ENCODE data around the gene LPO.

LPO gene

DNA sequence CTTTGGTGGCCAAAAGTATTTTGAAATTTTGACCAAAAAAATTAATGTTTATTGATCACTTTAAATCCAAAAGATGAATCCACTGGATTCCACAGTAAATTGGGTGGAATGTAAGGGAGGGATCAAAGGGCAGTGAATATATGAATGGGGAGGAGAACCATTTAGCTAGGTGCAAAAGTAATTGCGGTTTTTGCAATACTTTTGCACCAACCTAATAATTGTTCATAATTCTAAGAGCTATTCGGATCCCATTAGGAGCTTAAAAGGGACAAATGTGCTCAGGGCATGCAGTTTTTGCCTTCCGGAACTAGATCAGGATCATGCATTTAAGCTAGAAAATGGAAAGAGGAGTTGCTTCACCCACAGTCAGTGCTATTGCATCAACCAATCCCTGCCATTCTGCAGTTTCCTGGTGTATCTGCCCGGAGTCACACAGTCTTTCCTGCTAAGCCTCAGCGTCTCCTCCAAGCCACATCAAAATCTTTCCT lies at the start of gene LPO:
TSS of gene LPO (plus strand) at position 438 of the 488 bp plus-strand sequence. CDS start 4,396 bp downstream, outside the sequence.
- Histone ChIP-seq H3K36me3 (ENCODE audit: control insufficient read depth, low read depth, low read length) (no peaks in the 10 kb centered on the region), H3K9me3 (ENCODE audit: control insufficient read depth, low read depth, low read length) (no peaks in the 10 kb centered on the region), H3K4me3 (ENCODE audit: low read length) (no peak within 1 kb of the TSS), H3K27me3 (ENCODE audit: control insufficient read depth, insufficient read depth, low read length) (peaks cover 44% of the 10 kb centered on the region), H3K4me1 (ENCODE audit: control insufficient read depth, low read depth, low read length) (no peaks in the 10 kb centered on the region), H3K9ac (ENCODE audit: low read length) (no peak within 1 kb of the TSS), H3K27ac (ENCODE audit: low read length) (no peak within 1 kb of the TSS)

DNA sequence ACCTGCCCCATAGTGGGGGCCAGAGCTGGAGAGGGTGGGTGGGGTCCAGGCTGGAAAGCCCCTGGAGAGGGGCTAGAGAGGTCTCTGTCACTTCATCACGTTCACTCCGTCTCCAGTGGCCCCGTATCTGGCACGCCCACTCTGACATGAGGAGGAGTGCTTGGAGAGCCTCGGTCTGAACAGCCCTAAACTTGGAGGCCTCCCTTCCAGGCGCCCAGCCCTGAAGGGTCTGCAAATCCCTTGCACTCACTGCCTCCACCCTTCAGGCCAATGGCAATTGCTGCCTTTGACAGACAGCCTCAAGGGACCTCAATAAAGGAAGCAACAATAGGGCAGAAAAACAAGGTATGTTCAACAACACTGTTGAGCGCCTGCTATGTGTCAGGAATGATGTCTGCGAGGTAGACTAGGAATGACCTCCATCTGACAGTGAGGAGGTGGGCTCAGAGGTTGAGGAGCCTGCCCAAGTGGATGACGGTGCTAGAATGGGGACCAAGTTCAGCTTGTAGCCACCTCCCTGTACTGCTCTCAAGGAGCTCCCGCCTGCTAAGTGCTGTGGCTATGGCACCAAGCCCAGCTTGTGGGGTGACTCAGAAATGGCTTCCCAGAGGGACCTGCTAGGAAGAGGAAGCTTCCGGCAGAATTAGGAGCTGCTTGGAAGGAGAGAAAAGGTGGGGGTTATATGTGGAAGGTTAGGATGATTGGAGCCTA lies 48.8 kb upstream of the LPO start:
- Histone ChIP-seq H3K4me3 (ENCODE audit: low read length) (no peak overlapping the region), H3K4me1 (ENCODE audit: control insufficient read depth, low read depth, low read length) (peaks cover 3% of the 10 kb centered on the region), H3K27ac (ENCODE audit: low read length) (no peak overlapping the region), H3K27me3 (ENCODE audit: control insufficient read depth, insufficient read depth, low read length) (no peaks in the 10 kb centered on the region), H3K9me3 (ENCODE audit: control insufficient read depth, low read depth, low read length) (no peaks in the 10 kb centered on the region), H3K9ac (ENCODE audit: low read length) (no peak overlapping the region), H3K36me3 (ENCODE audit: control insufficient read depth, low read depth, low read length) (no peaks in the 10 kb centered on the region)

DNA sequence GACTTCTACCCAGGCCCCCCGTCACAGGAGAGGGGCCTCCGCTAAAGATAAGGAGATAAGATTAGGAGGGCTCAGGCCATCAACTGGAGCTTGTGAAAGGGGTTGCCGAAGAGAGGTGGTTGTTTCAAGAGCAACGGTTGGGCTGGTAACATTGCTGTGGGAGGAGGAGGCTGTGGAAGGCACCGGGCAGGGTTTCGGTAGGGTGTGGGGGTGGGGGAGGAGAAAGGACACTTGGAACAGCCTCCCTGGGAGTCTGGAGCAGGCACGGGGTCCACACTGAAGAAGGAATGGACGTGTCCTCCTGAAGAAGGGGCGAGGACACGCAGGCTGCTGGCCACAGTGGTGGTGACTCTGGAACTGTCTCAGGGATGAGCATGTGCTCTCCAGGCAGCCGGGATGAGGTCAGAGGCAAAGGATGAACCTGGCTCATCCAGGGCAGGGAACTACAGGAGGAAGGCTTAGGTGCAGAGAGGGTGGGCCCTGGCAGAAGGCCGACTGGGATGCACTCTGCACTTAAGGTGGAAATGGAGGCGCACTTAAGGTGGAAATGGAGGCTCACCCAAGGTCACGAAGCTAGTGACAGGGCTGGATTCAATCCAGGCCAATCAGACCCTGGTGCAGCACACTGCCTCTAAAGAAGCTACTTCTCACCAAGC lies 47.0 kb upstream of the LPO start:
- Histone ChIP-seq H3K4me1 (ENCODE audit: control insufficient read depth, low read depth, low read length) (peaks cover 3% of the 10 kb centered on the region), H3K27me3 (ENCODE audit: control insufficient read depth, insufficient read depth, low read length) (no peaks in the 10 kb centered on the region), H3K4me3 (ENCODE audit: low read length) (no peak overlapping the region), H3K9ac (ENCODE audit: low read length) (no peak overlapping the region), H3K27ac (ENCODE audit: low read length) (no peak overlapping the region), H3K36me3 (ENCODE audit: control insufficient read depth, low read depth, low read length) (no peaks in the 10 kb centered on the region), H3K9me3 (ENCODE audit: control insufficient read depth, low read depth, low read length) (no peaks in the 10 kb centered on the region)

DNA sequence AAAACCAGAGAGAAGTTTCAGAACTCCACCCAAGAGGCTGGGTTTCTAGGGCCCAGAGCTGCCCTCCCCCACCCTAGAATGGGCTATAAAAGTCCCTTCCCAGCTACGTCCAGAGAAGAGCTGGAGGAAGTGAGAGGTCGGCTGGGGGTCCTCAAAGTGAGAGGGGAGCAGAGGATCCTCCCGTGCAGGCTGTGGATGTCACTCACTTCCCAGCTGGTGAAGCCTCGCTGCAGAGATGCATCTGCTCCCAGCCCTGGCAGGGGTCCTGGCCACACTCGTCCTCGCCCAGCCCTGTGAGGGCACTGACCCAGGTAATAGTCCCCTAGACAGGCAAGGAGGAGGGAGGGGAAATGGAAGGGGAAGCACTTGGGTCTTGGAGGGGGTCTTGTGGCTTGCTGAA lies 45.8 kb upstream of the LPO start, which contains the start of gene EPX:
TSS of gene EPX (plus strand) at position 115 of the 400 bp plus-strand sequence. CDS start at position 236, 121 bp downstream.
- H3K27me3 ChIP-seq (ENCODE audit: control insufficient read depth, insufficient read depth, low read length): no peaks in the 10 kb centered on the region

GRCh38 chr17:58193641-58194255 lies 44.6 kb upstream of the LPO start:
- Histone ChIP-seq H3K27ac (ENCODE audit: low read length) (no peak overlapping the region), H3K4me1 (ENCODE audit: control insufficient read depth, low read depth, low read length) (peaks cover 3% of the 10 kb centered on the region), H3K27me3 (ENCODE audit: control insufficient read depth, insufficient read depth, low read length) (no peaks in the 10 kb centered on the region), H3K9me3 (ENCODE audit: control insufficient read depth, low read depth, low read length) (no peaks in the 10 kb centered on the region), H3K36me3 (ENCODE audit: control insufficient read depth, low read depth, low read length) (no peaks in the 10 kb centered on the region), H3K4me3 (ENCODE audit: low read length) (no peak overlapping the region), H3K9ac (ENCODE audit: low read length) (no peak overlapping the region)

More for the DNA sequence above, 45.8 kb upstream of the LPO start, which contains the start of gene EPX:
- Histone ChIP-seq H3K9ac (ENCODE audit: low read length) (no peak within 1 kb of the TSS), H3K27ac (ENCODE audit: low read length) (no peak within 1 kb of the TSS), H3K4me1 (ENCODE audit: control insufficient read depth, low read depth, low read length) (peaks cover 3% of the 10 kb centered on the region), H3K4me3 (ENCODE audit: low read length) (no peak within 1 kb of the TSS), H3K36me3 (ENCODE audit: control insufficient read depth, low read depth, low read length) (no peaks in the 10 kb centered on the region), H3K9me3 (ENCODE audit: control insufficient read depth, low read depth, low read length) (no peaks in the 10 kb centered on the region)

GRCh38 chr17:58195518-58196123 lies 42.8 kb upstream of the LPO start:
- no peak overlapping the region for H3K9ac ChIP-seq (ENCODE audit: low read length)
- no peak overlapping the region for H3K4me3 ChIP-seq (ENCODE audit: low read length)
- no peak overlapping the region for H3K27ac ChIP-seq (ENCODE audit: low read length)
- H3K9me3 ChIP-seq (ENCODE audit: control insufficient read depth, low read depth, low read length): no peaks in the 10 kb centered on the region
- peaks cover 3% of the 10 kb centered on the region for H3K27me3 ChIP-seq (ENCODE audit: control insufficient read depth, insufficient read depth, low read length)
- H3K4me1 ChIP-seq (ENCODE audit: control insufficient read depth, low read depth, low read length): peaks cover 3% of the 10 kb centered on the region
- no peaks in the 10 kb centered on the region for H3K36me3 ChIP-seq (ENCODE audit: control insufficient read depth, low read depth, low read length)

- H3K4me3 ChIP-seq (ENCODE audit: low read length): no peak overlapping the region
- H3K36me3 ChIP-seq (ENCODE audit: control insufficient read depth, low read depth, low read length): no peaks in the 10 kb centered on the region
- H3K9ac ChIP-seq (ENCODE audit: low read length): no peak overlapping the region
- peaks cover under 1% of the 10 kb centered on the region for H3K4me1 ChIP-seq (ENCODE audit: control insufficient read depth, low read depth, low read length)
- H3K27ac ChIP-seq (ENCODE audit: low read length): no peak overlapping the region
- H3K27me3 ChIP-seq (ENCODE audit: control insufficient read depth, insufficient read depth, low read length): peaks cover 7% of the 10 kb centered on the region
- no peaks in the 10 kb centered on the region for H3K9me3 ChIP-seq (ENCODE audit: control insufficient read depth, low read depth, low read length)
Observed at GRCh38 chr17:58196610-58197009, 41.8 kb upstream of the LPO start.

DNA sequence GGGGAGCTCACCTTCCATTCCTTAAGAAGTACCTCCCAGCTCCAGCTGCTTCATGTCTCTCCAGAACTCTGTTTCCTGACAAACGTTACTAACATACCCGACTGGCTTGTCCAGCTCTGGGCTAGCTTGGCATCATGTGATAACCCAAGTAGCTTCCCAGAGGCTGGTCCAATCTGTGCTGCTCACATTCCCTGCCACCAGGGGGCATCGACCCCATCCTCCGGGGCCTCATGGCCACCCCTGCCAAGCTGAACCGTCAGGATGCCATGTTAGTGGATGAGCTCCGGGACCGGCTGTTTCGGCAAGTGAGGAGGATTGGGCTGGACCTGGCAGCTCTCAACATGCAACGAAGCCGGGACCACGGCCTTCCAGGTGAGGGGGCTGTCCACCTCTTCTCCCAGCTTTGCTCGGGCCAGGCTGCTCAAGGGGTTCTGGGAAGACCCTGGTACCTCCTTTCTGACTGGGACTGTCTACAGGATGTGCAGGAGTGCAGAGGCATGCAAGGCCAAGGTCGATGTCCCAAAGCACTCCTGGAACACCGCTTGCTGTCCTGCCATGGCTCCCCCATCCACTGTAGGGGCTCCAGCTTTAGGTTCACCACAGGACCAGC lies 38.3 kb upstream of the LPO start:
- Histone ChIP-seq H3K4me1 (ENCODE audit: control insufficient read depth, low read depth, low read length) (no peaks in the 10 kb centered on the region), H3K9ac (ENCODE audit: low read length) (no peak overlapping the region), H3K27me3 (ENCODE audit: control insufficient read depth, insufficient read depth, low read length) (peaks cover 7% of the 10 kb centered on the region), H3K27ac (ENCODE audit: low read length) (no peak overlapping the region), H3K9me3 (ENCODE audit: control insufficient read depth, low read depth, low read length) (no peaks in the 10 kb centered on the region), H3K36me3 (ENCODE audit: control insufficient read depth, low read depth, low read length) (no peaks in the 10 kb centered on the region), H3K4me3 (ENCODE audit: low read length) (no peak overlapping the region)

GRCh38 chr17:58202859-58203258 lies 35.5 kb upstream of the LPO start:
- Histone ChIP-seq H3K4me1 (ENCODE audit: control insufficient read depth, low read depth, low read length) (no peaks in the 10 kb centered on the region), H3K27me3 (ENCODE audit: control insufficient read depth, insufficient read depth, low read length) (peaks cover 7% of the 10 kb centered on the region)

DNA sequence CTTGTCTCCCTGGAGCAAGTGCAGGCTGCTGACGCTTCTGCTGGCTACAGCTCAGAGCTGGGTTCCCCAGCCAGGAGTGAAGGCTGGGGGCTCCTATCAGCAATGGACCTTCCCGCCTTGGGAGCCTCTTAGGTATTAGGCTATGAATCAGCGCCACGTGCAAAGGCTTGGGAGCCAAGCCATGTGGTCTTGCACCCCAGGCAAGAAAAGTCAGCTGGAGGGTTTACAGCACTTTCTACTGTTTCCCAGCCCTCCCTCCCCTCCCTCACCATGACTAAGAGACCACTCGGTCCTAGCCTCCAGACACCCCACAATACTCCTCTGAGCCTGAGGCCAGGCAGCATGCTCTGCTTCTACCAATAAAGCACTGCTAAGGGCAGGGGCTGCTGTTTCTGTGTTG lies 33.6 kb upstream of the LPO start:
- Histone ChIP-seq H3K4me1 (ENCODE audit: control insufficient read depth, low read depth, low read length) (no peaks in the 10 kb centered on the region), H3K9me3 (ENCODE audit: control insufficient read depth, low read depth, low read length) (no peaks in the 10 kb centered on the region), H3K36me3 (ENCODE audit: control insufficient read depth, low read depth, low read length) (no peaks in the 10 kb centered on the region), H3K9ac (ENCODE audit: low read length) (no peak overlapping the region), H3K27ac (ENCODE audit: low read length) (no peak overlapping the region), H3K4me3 (ENCODE audit: low read length) (no peak overlapping the region), H3K27me3 (ENCODE audit: control insufficient read depth, insufficient read depth, low read length) (peaks cover 7% of the 10 kb centered on the region)

More at GRCh38 chr17:58202859-58203258, 35.5 kb upstream of the LPO start:
- H3K9ac ChIP-seq (ENCODE audit: low read length): no peak overlapping the region
- no peaks in the 10 kb centered on the region for H3K36me3 ChIP-seq (ENCODE audit: control insufficient read depth, low read depth, low read length)
- H3K9me3 ChIP-seq (ENCODE audit: control insufficient read depth, low read depth, low read length): no peaks in the 10 kb centered on the region
- no peak overlapping the region for H3K27ac ChIP-seq (ENCODE audit: low read length)
- H3K4me3 ChIP-seq (ENCODE audit: low read length): no peak overlapping the region

DNA sequence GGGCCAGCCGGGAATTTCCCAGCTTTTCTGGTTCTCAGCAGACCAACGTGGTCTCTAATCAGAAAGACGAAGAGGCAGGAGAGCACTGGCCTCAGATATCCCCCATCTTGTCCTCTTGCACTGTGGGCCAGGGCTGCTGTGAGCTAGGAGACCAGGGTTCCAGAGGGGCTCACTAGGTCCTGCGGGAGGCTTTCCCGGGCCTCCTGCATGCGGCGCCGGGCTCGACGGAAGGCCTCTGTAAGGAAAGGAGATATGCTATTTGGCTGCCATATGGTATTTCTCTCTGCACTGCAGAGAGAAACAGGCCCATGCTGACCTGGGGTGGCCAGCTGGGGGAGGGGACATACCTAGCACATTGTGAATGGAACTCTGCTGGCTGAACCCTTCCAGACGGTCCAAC lies 32.4 kb upstream of the LPO start:
- H3K27ac ChIP-seq (ENCODE audit: low read length): no peak overlapping the region
- no peak overlapping the region for H3K4me3 ChIP-seq (ENCODE audit: low read length)
- no peak overlapping the region for H3K9ac ChIP-seq (ENCODE audit: low read length)
- no peaks in the 10 kb centered on the region for H3K4me1 ChIP-seq (ENCODE audit: control insufficient read depth, low read depth, low read length)
- H3K36me3 ChIP-seq (ENCODE audit: control insufficient read depth, low read depth, low read length): peaks cover 5% of the 10 kb centered on the region
- no peaks in the 10 kb centered on the region for H3K9me3 ChIP-seq (ENCODE audit: control insufficient read depth, low read depth, low read length)
- H3K27me3 ChIP-seq (ENCODE audit: control insufficient read depth, insufficient read depth, low read length): peaks cover under 1% of the 10 kb centered on the region
